GM21367 (cell line): ENCODE measurements around the gene DLL1.

Source experiments
- ATAC-seq: cut with Tn5 transposase; IDR thresholded peaks from one replicate; pipeline ENCODE4 v1.9.1; 2021; ENCODE audit not compliant: unreplicated experiment

The DLL1 gene

GRCh38 chr6:170234419-170234818, 56.5 kb downstream of the DLL1 start:
- ATAC-seq, result no peak

- ATAC-seq, result no peak
These were observed 57.3 kb downstream of the DLL1 start for GRCh38 chr6:170233286-170234205.
